GM19452 (cell line): ENCODE measurements around the gene F3.
A peak's percentile ranks its signal among the peaks of the same experiment; 100 is the strongest.
"Not testable (repeated sequence)": the region's sequence is repeated elsewhere in the genome, so short reads cannot be mapped to it uniquely, and the experiment has no call there.

Experiments used
- ATAC-seq: cut with Tn5 transposase; IDR thresholded peaks from one replicate; pipeline ENCODE4 v1.9.1; 2021; ENCODE audit not compliant: unreplicated experiment

Gene F3

GRCh38 chr1:94541246-94542087 is at the start of gene F3:
F3 (minus strand) TSS chr1:94541759; CDS start chr1:94541636, 123 bp downstream.
- ATAC-seq = peak; percentile 73

- ATAC-seq = no peak
Measured at GRCh38 chr1:94590203-94591137, 48.9 kb upstream of the F3 start.

GRCh38 chr1:94589728-94590127 is 48.2 kb upstream of the F3 start:
- ATAC-seq = no peak

- ATAC-seq = no peak
Measured at GRCh38 chr1:94582565-94582964, 41.0 kb upstream of the F3 start.

- no peak for ATAC-seq
Measured at GRCh38 chr1:94580367-94581115, 39.0 kb upstream of the F3 start.

GRCh38 chr1:94579876-94580294 is 38.3 kb upstream of the F3 start:
- no peak for ATAC-seq

GRCh38 chr1:94578856-94579255 is 37.3 kb upstream of the F3 start:
- no peak for ATAC-seq

GRCh38 chr1:94573917-94574316 is 32.4 kb upstream of the F3 start:
- not testable (repeated sequence) for ATAC-seq

- no peak for ATAC-seq
Measured at GRCh38 chr1:94572780-94573179, 31.2 kb upstream of the F3 start.

GRCh38 chr1:94570965-94571364 is 29.4 kb upstream of the F3 start:
- ATAC-seq = not testable (repeated sequence)

GRCh38 chr1:94568806-94569205 is 27.2 kb upstream of the F3 start:
- not testable (repeated sequence) for ATAC-seq

- ATAC-seq = not testable (repeated sequence)
Measured at GRCh38 chr1:94567975-94568607, 26.5 kb upstream of the F3 start.

GRCh38 chr1:94566436-94566835 is 24.9 kb upstream of the F3 start:
- not testable (repeated sequence) for ATAC-seq

GRCh38 chr1:94565901-94566300 is 24.3 kb upstream of the F3 start:
- no peak for ATAC-seq

- ATAC-seq = no peak
Measured at GRCh38 chr1:94562519-94563260, 21.1 kb upstream of the F3 start.

- no peak for ATAC-seq
Measured at GRCh38 chr1:94560333-94560732, 18.8 kb upstream of the F3 start.

GRCh38 chr1:94559921-94560320 is 18.4 kb upstream of the F3 start:
- ATAC-seq = no peak

- no peak for ATAC-seq
Measured at GRCh38 chr1:94555091-94555490, 13.5 kb upstream of the F3 start.

- ATAC-seq = no peak
Measured at GRCh38 chr1:94554580-94554979, 13.0 kb upstream of the F3 start.

- ATAC-seq = no peak
Measured at GRCh38 chr1:94553931-94554330, 12.4 kb upstream of the F3 start.
